Activated CD8-positive, alpha-beta memory T cell treated with anti-CD3 and anti-CD28 coated beads, Interleukin-2, amount 50 U/mL, for 24 hours (primary cell): Measurements from ENCODE around the gene ERC2.

Experiments used
- DNase-seq: peaks from one replicate; pipeline ENCODE4 v3.0.0-alpha.2; 2020; ENCODE audit errors: extremely low read depth

The ERC2 gene

GRCh38 chr3:55477306-55478303 is 990.7 kb downstream of the ERC2 start:
- DNase-seq = no peak

- no peak for DNase-seq
Observed at GRCh38 chr3:55476515-55476914, 991.8 kb downstream of the ERC2 start.

GRCh38 chr3:55474213-55474632 is 994.0 kb downstream of the ERC2 start:
- DNase-seq = no peak

- DNase-seq = no peak
Observed at GRCh38 chr3:55473788-55474187, 994.5 kb downstream of the ERC2 start.

- no peak for DNase-seq
Observed at GRCh38 chr3:55471522-55472280, 996.6 kb downstream of the ERC2 start.

GRCh38 chr3:55471084-55471483 is 997.2 kb downstream of the ERC2 start:
- DNase-seq = no peak

- DNase-seq = no peak
Observed at GRCh38 chr3:55469957-55470526, 998.2 kb downstream of the ERC2 start.

- no peak for DNase-seq
Observed at GRCh38 chr3:55468251-55468650, 1000.0 kb downstream of the ERC2 start.

- no peak for DNase-seq
Observed at GRCh38 chr3:55467099-55467498, 1001.2 kb downstream of the ERC2 start.

- DNase-seq = no peak
Observed at GRCh38 chr3:55466526-55466925, 1001.7 kb downstream of the ERC2 start.

GRCh38 chr3:55461896-55462295 is 1006.4 kb downstream of the ERC2 start:
- DNase-seq = no peak

- no peak for DNase-seq
Observed at GRCh38 chr3:55459838-55460237, 1008.4 kb downstream of the ERC2 start.
